Stimulated activated naive CD8-positive, alpha-beta T cell treated with anti-CD3 and anti-CD28 coated beads, Interleukin-15, Interleukin-2, amounts not matched to agents 100 U/mL and 50 U/mL, for 24 hours (primary cell): Measurements from ENCODE around the gene TAAR1.
"Not testable (repeated sequence)": the region's sequence is repeated elsewhere in the genome, so short reads cannot be mapped to it uniquely, and the experiment has no call there.

Experiments
- ATAC-seq: fragments of 150-1000 bp; cut with Tn5 transposase; one replicate; pipeline ENCODE4 v1.10.0; 2021
- DNase-seq: peaks from one replicate; pipeline ENCODE4 v3.0.0; 2021

TAAR1 gene

DNA sequence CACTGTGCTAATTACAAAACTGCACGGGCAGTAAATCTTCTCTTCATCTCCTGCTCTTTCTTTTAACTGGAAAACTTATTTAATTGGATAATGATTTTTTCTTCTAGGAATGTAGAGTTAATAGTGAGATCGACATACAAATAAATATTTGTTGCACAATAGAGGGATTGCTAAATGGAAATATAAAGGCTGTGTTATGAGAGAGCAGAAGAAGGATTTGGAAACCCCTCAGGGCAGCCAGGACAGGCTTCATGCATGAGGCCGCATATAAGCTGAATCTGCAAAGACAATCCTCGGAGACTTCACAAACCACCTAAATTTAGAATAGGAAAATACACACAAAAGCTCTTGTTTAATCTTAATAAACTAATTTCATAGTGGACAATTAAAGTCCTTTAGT, 2.9 kb upstream of the TAAR1 start:
- DNase-seq (no peak), ATAC-seq (no peak)

DNA sequence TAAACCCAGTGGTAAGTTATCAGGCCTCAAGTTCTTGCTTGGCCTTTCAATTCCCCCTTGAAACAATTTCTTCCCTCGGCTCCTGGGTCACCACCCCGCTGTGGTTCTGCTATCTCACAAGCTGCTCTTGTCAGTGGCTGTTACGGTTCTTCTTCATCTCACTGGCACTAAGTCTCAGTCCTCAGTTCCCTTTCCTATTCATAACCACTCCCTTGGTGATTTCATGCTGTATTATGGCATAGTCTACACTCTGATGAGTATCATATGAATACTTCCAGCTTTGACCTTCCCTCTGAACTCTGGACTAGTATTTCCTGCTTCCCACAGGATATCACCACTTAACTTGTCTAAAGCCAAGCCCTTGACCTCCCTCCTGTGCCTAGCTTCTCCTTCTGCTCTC, 7.9 kb downstream of the TAAR1 start:
- no peak for DNase-seq
- no peak for ATAC-seq

DNA sequence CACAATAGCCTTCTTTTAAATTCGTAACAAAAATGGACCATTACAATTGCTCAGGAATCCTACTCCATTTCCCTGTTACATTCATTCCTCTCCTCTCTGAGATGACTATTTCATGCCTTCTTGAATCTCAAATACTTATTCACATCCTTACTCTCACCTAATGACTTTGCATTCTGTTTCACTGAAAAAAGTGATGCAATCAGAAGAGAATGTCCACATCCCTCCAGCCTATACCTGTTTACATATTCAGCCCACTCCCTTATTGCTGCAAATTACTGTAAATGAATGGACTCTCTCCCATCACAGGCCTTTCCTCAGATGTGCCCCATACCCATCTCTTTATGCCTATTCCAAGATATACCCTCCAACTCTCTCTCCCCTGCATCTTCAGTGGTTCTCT, 8.6 kb downstream of the TAAR1 start:
- ATAC-seq (no peak), DNase-seq (no peak)

DNA sequence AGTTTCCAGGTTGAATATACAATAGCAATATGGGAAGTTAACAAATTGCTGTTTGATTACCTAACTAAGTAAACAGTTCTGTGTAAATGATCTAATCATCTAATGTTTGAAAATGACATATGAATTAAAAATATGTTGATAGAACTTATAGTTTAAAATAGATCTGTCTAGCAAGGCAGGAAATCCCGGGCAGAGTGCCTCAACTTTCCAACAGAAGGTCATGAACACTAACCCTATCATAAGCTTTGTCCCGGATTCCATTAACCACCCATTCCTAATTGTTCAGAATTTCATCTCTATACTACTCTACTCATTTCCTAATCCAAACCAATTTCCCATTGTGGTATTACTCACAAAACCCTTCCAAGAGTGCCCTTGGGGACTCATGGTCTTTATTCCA, 10.2 kb downstream of the TAAR1 start:
- DNase-seq (no peak), ATAC-seq (no peak)

DNA sequence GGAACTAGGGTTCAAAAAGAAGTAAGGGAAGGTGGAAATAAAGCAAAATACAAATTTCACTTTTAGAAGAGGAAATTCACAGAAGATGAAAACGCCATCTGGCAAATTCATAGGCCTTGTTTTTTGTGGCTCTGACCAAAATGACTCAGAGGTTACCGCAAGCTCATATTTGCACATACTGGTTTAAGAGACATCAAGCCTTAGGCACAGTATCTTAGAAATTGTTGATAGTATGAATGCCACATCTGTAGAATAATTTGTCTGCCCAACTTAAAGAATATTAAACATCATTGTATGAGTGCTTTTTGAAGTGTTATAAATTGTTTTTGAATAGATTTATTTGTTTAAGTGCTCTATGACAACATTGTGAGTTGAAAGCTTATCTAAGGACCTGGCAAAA, 10.6 kb downstream of the TAAR1 start:
- ATAC-seq (peak; percentile 61), DNase-seq (no peak)

DNA sequence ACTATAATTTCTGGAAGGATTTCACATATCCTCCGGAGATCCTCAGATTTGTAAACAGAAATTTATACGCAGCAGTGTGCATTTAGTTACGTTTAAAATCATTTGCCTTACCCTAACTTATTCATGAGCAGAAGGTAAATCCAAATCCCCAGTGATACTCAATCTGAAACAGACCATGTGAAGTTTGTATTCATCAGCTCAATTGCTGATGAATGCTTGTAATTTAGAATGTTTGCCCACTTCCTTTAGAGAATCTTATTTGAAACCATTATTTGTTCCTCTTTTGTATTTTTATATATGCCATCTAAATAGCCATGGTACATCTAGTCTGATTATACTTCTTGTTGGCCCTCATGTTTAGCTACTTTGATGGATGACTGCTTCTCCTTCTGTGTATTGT, 15.4 kb downstream of the TAAR1 start:
- no peak for ATAC-seq
- no peak for DNase-seq

DNA sequence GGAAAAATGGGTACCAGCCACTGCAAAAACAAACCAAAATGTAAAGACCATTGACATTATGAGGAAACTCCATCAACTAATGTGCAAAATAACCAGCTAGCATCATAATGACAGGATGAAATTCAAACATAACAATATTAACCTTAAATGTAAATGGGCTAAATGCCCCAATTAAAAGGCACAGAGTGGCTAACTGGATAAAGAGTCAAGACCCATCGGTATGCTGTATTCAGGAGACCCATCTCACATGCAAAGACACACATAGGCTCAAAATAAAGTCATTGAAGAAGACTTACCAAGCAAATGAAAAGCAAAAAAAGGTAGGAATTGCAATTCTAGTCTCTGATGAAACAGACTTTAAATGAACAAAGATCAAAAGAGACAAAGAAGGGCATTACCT, 21.8 kb downstream of the TAAR1 start:
- ATAC-seq, DNase-seq: not testable (repeated sequence)

DNA sequence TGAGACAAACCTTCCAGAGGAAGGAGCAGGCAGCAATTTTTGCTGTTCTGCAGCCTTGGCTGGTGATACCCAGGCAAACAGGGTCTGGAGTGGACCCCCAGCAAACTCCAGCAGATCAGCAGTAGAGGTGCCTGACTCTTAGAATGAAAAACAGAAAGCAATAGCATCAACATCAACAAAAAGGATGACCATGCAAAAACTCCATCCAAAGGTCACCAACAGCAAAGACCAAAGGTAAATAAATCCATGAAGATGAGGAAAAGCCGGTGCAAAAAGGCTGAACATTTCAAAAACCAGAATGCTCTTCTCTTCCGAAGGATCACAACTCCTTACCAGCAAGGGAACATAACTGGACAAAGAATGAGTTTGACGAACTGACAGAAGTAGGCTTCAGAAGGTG, 23.1 kb downstream of the TAAR1 start:
- not testable (repeated sequence) for DNase-seq, ATAC-seq

DNA sequence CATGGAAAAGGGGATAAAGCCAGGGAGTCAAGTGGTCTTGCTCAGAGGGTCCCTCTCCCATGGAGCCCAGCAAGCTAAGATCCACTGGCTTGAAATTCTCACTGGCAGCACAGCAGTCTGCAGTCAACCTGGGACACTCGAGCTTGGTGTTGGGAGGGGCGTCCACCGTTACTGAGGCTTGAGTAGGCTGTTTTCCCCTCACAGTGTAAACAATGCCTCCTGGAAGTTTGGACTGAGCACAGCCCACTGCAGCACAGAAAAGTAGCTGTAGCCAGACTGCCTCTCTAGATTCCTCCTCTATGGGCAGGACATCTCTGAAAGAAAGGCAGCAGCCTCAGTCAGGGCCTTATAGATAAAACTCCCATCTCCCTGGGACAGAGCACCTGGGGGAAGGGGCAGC, 23.7 kb downstream of the TAAR1 start:
- not testable (repeated sequence) for ATAC-seq, DNase-seq

DNA sequence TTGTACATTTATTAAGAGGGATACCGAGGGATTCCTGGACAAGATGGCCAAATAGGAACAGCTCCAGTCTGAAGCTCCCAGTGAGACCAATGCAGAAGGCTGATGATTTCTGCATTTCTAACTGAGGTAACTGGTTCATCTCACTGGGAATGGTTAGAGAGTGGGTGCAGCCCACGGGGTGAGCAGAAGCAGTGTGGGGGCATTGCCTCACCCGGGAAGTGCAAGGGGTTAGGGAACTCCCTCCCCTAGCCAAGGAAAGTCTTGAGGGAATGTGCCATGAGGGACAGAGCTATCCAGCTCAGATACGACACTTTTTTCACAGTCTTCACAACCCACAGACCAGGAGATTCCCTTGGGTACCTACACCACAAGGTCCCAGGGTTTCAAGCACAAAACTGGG, 24.2 kb downstream of the TAAR1 start:
- ATAC-seq: no peak

DNA sequence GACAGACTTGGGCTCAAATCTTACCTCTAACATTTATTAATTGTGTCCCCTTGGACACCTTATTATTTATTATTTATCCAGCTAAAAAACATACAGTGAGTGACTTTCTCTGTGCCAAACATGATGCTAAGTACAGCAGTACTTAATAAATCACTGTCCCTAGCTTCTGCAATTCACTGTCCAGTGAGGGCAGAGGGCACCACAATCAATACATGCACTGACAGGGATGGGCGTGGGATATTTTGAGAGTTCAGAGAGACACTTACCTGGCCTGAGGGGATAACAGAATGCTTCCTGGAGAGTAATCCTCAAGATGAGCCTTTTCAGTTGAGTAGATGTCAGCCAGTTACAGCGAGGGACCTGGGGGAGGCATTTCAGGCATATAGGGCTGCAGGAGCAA, 25.6 kb downstream of the TAAR1 start:
- no peak for DNase-seq

More for the DNA sequence above, 24.2 kb downstream of the TAAR1 start:
- DNase-seq: no peak

DNA sequence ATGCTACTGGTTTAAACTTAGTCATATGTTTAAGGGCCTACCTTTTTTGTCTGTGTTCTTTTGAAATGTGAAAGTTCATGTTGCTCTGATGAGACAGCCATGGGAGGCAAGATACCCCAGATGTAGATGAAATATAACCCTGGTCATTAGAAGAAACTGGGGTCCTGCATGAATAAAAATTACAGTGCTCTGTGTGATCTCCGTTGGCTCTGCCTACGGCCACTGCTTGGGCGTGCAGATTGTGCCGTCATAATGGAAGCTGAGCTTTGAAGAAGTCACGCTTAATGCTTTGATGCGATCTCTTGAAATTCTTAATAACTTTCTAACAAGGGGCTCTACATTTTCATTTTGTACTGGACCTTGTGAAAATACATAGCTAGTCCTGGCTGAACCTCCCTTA, 34.8 kb downstream of the TAAR1 start, which contains the start of gene TAAR2:
Gene TAAR2, minus strand, starts transcription at position 101 of the 400 bp plus-strand sequence. Its CDS starts 0 bp downstream, at position 101.
- DNase-seq (no peak), ATAC-seq (no peak)

More for the DNA sequence above, 25.6 kb downstream of the TAAR1 start:
- ATAC-seq: no peak

DNA sequence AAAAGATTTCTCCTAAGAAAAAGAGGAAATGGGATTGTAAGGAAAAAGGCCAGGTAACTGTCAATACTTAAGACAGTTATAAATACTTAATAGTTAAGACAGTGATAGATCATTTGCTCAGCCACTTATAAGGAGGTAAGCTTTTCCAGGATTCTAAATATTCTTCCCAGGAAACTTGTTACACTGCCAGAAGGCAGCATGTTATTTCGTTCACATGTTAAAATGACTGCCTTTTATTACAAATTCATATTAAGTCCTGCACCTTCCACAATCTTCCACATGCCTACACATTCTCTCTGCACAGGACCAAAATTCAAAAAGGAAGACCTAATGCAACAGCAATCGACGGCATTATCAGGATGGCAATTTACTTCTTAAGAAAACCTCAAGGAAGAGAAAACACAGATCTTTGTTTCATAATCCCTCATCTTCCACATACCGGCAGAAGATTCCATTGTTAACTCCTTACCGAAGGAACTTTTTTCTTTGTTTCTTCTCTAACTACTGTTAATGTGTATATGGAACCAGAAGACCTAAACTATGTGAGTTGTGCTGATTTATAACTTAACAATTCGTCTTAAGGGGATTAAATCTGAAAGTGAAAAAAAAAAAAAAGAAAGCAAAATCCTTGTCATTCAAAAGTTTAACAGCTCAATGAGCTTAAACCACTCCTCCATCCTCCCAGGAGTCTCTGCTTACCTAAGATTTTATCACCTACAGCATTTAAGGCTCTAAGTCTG, 35.7 kb downstream of the TAAR1 start:
- no peak for ATAC-seq
- DNase-seq: no peak

DNA sequence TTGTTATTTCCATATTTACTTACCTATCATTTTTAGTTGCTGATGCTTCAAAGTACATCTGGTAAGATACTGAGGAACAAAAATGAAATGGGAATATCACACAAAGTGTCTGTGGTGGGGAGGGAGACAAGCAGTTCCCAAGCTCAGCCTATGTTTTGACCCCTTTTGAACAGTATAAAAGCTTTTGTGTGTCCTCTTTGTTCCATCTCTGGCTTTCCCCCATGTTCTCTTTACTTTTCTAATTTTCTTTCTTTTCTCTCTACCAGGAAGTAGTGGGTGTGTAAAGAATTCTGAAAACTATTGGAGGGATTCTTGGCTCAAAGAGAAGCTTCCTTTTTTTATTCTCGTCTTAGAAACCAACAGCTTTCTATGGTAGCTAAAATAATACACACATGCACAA, 42.3 kb downstream of the TAAR1 start:
- DNase-seq: no peak
- no peak for ATAC-seq

DNA sequence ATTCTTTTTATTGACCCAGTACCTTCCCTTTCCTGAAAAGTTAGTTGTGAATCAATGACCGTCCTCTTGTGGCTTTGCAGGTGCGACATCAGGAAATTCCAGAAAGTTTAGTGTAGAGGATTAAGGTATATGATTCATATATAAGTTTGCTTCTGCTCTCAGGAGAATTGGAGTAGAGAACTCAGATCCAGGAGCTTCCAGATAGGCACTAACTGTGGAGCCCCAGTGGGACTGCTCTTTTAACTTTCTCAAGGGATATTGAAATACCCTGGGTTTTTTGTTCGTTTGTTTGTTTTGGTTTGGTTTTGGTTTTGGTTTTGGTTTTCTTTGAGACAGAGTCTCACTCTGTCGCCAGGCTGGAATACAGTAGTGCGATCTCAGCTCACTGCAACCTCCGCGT, 44.4 kb downstream of the TAAR1 start:
- no peak for DNase-seq
- ATAC-seq: no peak

DNA sequence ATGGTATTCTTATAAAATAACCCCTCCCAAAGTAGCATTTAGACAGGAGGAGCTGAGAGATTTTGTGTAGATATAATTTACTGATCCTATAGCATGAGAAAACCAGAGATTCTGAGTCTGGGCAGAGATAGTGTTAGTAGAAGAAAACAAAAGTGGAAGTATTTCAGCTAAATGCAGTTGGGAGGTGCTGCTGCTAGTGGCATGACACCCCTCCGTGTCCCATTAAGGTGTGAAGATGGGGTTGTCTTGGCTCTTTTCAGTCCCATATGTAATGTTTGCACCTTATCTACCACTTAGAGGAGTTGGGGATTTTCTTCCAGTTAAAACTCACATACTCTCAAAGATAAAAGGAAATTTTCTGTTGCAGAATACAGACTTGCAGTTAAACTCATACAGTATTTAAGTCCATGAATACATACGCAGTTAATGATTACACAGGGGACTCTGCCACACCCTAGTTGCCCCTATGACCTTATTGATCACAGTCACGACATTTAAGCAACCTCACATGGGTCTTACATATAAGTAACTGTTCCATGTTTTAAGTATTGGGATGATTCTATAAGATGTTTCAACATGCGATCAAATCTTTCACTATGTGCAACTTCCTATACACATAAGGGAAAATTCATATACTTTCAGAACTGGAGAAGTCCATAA, 46.4 kb downstream of the TAAR1 start:
- no peak for DNase-seq
- ATAC-seq: no peak

DNA sequence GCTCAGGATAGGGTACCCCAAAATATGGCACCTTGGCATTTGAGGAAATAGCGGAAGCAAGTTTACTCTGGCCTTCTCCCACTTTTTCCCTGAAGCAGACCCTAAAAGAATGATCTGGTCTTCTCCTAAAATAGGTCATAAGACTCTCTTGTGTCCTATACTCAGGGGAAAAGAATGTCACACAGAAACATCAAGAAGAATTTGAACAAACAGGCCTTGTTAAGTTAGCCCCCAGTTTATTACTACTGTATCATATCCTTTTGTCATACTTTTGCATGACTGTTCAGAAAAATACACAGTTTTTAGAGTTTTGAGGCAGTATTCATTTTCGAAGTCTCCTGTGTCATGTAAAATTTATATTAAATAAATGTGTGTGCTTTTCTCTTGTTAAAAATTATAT, 47.4 kb downstream of the TAAR1 start:
- ATAC-seq (no peak), DNase-seq (no peak)

DNA sequence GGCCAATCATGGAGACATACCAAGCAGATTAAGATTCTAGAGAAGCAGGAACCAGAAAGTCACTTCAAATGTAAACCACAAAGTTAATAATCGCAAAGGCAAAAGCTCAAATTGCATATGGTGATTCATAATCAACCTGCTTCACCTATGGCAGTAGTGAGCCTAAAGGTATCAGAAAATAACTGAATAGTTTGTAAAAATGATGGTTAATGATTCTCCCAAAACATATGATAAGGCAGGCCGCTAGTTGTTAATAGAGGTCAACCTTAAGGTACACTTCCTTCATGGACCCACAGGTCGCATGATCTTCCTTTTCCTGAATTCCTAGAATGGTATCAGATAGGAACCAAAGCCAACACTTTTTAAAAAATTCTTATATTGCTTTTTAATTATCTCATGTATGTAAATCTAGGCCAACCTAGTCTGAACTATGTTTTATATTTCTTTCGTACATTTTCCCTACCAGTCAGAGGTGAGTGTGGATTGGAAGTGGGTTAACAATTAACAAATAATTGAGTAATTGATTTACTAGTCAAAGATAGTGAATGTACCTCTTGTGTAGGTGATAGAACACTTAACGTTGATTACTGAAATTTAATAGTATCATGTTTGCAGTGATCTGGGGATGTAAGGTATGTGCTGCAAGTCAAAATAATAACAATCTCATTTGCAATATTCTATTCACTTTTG, 51.3 kb downstream of the TAAR1 start:
- ATAC-seq: no peak
- DNase-seq: no peak

DNA sequence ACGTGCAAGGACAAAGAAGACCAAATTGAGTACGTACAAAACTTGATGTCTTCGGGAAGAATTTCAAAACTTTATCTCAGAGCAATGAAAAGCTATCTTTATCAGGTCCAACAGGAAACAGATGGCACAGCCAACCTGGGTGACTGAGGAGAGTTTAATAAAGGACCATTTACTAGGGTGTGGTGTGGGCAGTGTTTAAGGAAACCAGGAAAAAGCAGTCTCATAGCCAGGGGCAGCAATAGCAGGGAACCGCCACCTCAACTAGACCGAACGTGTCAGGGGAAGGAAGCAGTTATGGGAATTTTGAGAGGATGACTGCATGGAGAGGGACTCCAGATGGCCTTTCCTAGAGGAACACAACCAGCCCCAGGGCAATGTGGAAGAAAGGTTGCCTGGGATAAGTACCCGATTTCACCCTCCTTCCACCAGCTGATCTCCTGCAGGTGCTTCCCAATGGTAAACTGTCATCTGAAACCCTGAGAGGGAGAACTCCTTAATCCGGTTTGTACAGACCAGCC, 54.3 kb downstream of the TAAR1 start:
- ATAC-seq: no peak

DNA sequence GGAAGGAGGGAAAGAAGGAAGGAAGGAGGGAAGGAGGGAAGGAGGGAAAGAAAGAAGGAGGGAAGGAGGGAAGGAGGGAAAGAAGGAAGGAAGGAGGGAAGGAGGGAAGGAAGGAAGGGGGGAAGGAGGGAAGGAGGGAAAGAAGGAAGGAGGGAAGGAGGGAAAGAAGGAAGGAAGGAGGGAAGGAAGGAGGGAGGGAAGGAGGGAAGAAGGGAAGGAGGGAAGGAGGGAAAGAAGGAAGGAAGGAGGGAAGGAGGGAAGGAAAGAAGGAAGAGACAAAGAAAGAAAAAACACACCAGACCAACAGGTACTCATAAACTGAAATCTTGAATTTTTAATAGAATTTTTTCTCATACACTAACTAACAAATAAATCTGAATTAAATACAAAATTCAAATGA, 58.1 kb downstream of the TAAR1 start:
- not testable (repeated sequence) for ATAC-seq, DNase-seq

More for the DNA sequence above, 54.3 kb downstream of the TAAR1 start:
- DNase-seq: no peak

DNA sequence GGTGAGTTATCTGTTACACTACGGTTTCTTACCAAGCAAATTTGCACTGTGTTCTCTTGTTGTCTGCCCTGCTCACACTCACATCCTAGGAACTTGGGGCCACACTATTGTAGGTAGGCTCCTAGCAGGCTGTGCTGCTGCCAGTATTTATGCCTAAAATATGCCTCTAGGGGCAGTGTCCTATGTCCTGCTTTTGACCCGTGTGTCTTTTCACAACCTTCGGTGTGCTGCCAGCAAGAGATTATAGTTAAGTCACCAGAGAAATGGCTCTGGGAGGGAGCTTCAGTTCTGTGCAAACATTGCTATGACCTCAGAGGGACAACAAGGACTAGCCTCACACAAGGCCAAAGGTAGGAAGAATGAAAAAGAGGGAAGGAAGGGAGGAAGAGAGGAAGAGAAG, 60.5 kb downstream of the TAAR1 start:
- no peak for ATAC-seq
- no peak for DNase-seq

DNA sequence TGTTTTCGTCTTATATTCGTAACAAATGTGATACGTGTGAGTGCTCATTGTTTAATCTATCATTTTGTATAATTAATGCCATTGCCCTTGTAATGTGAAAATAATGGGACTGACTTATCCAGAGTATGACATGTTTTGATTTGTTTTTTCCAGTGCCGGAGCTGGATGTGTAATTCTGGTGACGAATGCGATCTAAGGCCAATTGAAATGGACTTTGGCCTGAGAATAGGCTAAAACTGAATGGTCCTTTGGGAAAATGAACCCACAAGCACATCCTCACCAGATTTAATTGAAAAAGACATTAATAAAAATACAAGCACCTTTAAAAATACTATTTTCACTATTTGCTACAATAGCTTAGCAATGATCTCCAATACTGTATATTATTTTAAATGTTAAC, 62.8 kb downstream of the TAAR1 start:
- DNase-seq: no peak
- no peak for ATAC-seq
